ENCODE results near the gene SMPD4. TPM values are rescaled to one million over a fixed set of nuclear protein-coding genes. Genes with fewer than 3 reads are reported as not detected.
"Not testable (repeated sequence)": the region's sequence is repeated elsewhere in the genome, so short reads cannot be mapped to it uniquely, and the experiment has no call there.

SMPD4 gene
- total RNA-seq, 1 donor from 2014 or later: 66.3 TPM

DNA sequence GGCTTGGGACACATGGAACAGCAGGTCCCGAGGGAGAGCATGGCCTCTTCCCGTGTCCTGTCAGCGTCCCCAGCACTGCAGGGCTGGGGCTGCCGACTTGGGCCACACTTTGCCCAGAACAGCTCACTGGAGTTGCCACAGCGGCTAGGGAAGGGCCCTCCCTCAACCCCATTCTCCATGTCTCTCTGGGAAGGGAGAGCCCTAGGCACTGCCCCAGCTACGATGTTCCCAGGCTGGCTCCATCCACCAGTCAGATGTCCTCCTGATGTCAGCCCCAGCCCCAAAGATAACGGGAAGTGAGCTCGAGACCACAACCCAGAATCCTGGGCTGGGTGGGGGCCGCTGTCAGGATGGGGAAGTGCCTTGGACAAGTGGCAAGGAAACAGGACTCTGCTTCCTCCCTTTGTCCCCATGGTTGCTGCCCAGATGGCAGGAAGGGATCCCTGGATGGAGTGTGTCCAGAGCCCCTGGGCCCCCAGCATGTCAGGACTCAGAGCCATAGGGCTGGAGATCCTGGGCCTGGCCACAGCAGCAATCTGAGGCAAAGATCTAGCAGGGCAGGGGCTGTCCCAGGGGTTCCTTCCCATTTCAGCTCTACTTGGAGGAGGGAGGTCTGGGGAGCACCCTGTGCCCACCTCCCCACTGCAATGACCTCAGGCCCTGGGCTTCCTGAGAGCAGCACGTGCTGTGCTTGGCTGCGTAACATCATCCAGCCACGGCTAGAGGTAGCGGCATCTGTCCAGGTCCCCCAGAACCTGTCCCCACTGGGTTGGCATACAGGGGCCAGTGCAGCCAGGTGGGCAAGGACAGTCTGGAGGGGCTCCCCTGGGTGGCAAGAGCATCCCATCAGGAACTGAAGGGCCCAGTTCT lies 38.8 kb downstream of the SMPD4 start:
- not testable (repeated sequence) for H3K4me2 ChIP-seq (ENCODE audit: low read length); FAIRE-seq; H3K27ac ChIP-seq (ENCODE audit: low read depth, low read length); H3K9ac ChIP-seq (ENCODE audit: low read length); H3K27ac Mint-ChIP-seq (ENCODE audit: unreplicated experiment); H3K9me3 Mint-ChIP-seq (ENCODE audit: unreplicated experiment); H3K4me3 Mint-ChIP-seq (ENCODE audit: unreplicated experiment); H3K36me3 Mint-ChIP-seq (ENCODE audit: low read depth, unreplicated experiment); H3K4me1 Mint-ChIP-seq (ENCODE audit: low read depth, unreplicated experiment); H3K27me3 ChIP-seq (ENCODE audit: insufficient read depth, low read length); H2AFZ ChIP-seq (ENCODE audit: low read depth, low read length); H3K9me3 ChIP-seq (ENCODE audit: insufficient read depth, low read depth, low read length); H3K36me3 ChIP-seq (ENCODE audit: insufficient read depth, low read length); H3K27me3 Mint-ChIP-seq (ENCODE audit: low read depth, unreplicated experiment); H4K20me1 ChIP-seq (ENCODE audit: insufficient read depth, low read length); H3K79me2 ChIP-seq (ENCODE audit: insufficient read depth, low read length); DNase-seq (ENCODE audit: low read depth); H3K4me1 ChIP-seq (ENCODE audit: insufficient read depth, low read length); H3K4me3 ChIP-seq (ENCODE audit: insufficient read depth, low read depth, low read length)

DNA sequence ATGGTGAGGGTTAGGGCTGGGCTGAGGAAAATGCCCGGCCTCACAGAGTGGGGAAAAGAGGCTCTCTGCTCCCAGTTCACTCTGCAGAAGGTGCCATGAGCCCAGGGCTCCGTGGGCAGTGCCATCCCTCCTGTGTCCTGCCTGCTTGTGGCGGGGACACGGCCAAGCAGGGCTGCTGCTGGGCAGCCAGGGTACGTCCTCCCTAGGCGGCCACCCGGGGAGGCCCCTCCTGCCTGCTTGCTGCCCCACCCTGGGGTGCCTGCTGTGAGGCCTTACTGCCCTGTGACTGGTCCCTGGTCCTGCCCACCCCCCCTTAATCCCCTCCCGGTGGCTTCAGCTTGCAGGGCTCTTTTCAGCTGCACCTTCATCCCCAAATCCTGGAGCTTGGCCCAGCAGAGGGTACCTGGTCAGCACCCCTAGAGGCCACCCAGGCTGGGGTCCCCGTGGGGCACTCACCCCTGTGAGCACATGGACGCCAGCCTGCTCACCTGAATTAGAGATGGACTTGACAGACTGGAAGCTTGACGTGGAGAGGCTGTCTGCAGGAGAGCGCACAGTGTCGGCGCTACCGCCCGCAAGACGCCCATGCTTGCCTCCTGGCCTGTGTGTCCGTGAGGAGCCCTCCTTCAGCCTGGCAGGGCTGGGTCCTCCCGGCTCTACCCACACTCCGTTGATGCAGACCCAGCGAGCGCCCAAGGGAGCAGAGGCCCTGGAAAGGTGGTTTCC lies 39.6 kb downstream of the SMPD4 start:
- FAIRE-seq; H3K36me3 ChIP-seq (ENCODE audit: insufficient read depth, low read length); H3K4me3 ChIP-seq (ENCODE audit: insufficient read depth, low read depth, low read length): not testable (repeated sequence)

DNA sequence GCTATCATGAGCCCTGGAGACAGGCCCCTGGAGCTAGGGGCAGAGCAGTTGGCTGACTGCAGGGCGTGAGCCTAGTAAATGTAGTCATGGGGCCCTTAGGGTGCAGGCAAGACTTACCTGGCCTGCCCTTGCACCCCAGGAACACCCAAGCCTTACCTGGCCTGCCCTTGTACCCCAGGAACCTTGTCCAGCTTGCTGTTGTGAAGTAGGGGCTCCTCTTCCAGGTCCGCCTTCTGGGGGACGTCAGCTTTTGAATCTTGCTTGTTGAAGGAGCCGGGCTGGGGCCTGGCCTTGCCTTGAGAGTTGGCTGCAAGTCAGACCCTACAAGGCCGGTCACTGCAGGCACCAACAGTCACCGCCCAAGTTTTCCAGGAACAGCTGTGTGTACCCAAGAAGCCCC lies 40.4 kb downstream of the SMPD4 start:
- H3K4me1 Mint-ChIP-seq (ENCODE audit: low read depth, unreplicated experiment): not testable (repeated sequence)

More for the DNA sequence above, 39.6 kb downstream of the SMPD4 start:
- not testable (repeated sequence) for H3K9me3 Mint-ChIP-seq (ENCODE audit: unreplicated experiment); H3K79me2 ChIP-seq (ENCODE audit: insufficient read depth, low read length); H3K27me3 Mint-ChIP-seq (ENCODE audit: low read depth, unreplicated experiment); H3K4me1 Mint-ChIP-seq (ENCODE audit: low read depth, unreplicated experiment); H2AFZ ChIP-seq (ENCODE audit: low read depth, low read length); DNase-seq (ENCODE audit: low read depth); H3K36me3 Mint-ChIP-seq (ENCODE audit: low read depth, unreplicated experiment); H3K27me3 ChIP-seq (ENCODE audit: insufficient read depth, low read length); H3K4me1 ChIP-seq (ENCODE audit: insufficient read depth, low read length); H3K27ac Mint-ChIP-seq (ENCODE audit: unreplicated experiment); H3K4me3 Mint-ChIP-seq (ENCODE audit: unreplicated experiment); H4K20me1 ChIP-seq (ENCODE audit: insufficient read depth, low read length); H3K9me3 ChIP-seq (ENCODE audit: insufficient read depth, low read depth, low read length); H3K4me2 ChIP-seq (ENCODE audit: low read length); H3K9ac ChIP-seq (ENCODE audit: low read length); H3K27ac ChIP-seq (ENCODE audit: low read depth, low read length)

DNA sequence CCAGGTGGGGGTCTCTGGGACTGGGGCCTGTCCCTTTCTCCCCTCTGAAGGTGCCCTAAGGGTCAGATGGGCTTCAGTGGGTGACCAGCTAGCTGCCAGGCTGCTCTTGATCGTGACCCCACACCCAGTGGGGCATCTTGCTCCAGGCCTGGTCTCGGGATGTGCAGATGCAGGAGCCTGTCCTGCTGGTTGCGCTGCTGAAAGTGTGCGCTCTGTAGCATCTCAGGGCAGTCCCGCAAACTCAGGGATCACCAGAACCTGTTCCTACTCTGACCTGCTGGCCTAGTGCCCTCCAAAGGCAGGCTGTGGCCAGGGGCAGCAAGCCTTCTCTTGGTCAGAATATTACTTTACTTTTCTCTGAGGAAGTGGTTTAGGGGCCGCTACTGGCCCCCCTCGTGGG lies 40.9 kb downstream of the SMPD4 start:
- not testable (repeated sequence) for H3K27ac ChIP-seq (ENCODE audit: low read depth, low read length); H3K9me3 ChIP-seq (ENCODE audit: insufficient read depth, low read depth, low read length); H3K36me3 ChIP-seq (ENCODE audit: insufficient read depth, low read length); H3K4me3 Mint-ChIP-seq (ENCODE audit: unreplicated experiment); H3K4me1 Mint-ChIP-seq (ENCODE audit: low read depth, unreplicated experiment); H3K79me2 ChIP-seq (ENCODE audit: insufficient read depth, low read length); H3K4me2 ChIP-seq (ENCODE audit: low read length); H3K27ac Mint-ChIP-seq (ENCODE audit: unreplicated experiment); H3K9ac ChIP-seq (ENCODE audit: low read length); FAIRE-seq; H2AFZ ChIP-seq (ENCODE audit: low read depth, low read length); H3K27me3 Mint-ChIP-seq (ENCODE audit: low read depth, unreplicated experiment); H4K20me1 ChIP-seq (ENCODE audit: insufficient read depth, low read length); H3K9me3 Mint-ChIP-seq (ENCODE audit: unreplicated experiment); H3K36me3 Mint-ChIP-seq (ENCODE audit: low read depth, unreplicated experiment); DNase-seq (ENCODE audit: low read depth); H3K27me3 ChIP-seq (ENCODE audit: insufficient read depth, low read length); H3K4me3 ChIP-seq (ENCODE audit: insufficient read depth, low read depth, low read length); H3K4me1 ChIP-seq (ENCODE audit: insufficient read depth, low read length)

More for the DNA sequence above, 40.4 kb downstream of the SMPD4 start:
- H3K4me1 ChIP-seq (ENCODE audit: insufficient read depth, low read length); H3K9ac ChIP-seq (ENCODE audit: low read length); H3K79me2 ChIP-seq (ENCODE audit: insufficient read depth, low read length); H2AFZ ChIP-seq (ENCODE audit: low read depth, low read length); FAIRE-seq; H3K4me2 ChIP-seq (ENCODE audit: low read length); H4K20me1 ChIP-seq (ENCODE audit: insufficient read depth, low read length); H3K9me3 ChIP-seq (ENCODE audit: insufficient read depth, low read depth, low read length); H3K27me3 Mint-ChIP-seq (ENCODE audit: low read depth, unreplicated experiment); H3K27ac ChIP-seq (ENCODE audit: low read depth, low read length); H3K4me3 ChIP-seq (ENCODE audit: insufficient read depth, low read depth, low read length); H3K36me3 ChIP-seq (ENCODE audit: insufficient read depth, low read length); H3K36me3 Mint-ChIP-seq (ENCODE audit: low read depth, unreplicated experiment); H3K27me3 ChIP-seq (ENCODE audit: insufficient read depth, low read length); H3K27ac Mint-ChIP-seq (ENCODE audit: unreplicated experiment); H3K4me3 Mint-ChIP-seq (ENCODE audit: unreplicated experiment); DNase-seq (ENCODE audit: low read depth); H3K9me3 Mint-ChIP-seq (ENCODE audit: unreplicated experiment): not testable (repeated sequence)

DNA sequence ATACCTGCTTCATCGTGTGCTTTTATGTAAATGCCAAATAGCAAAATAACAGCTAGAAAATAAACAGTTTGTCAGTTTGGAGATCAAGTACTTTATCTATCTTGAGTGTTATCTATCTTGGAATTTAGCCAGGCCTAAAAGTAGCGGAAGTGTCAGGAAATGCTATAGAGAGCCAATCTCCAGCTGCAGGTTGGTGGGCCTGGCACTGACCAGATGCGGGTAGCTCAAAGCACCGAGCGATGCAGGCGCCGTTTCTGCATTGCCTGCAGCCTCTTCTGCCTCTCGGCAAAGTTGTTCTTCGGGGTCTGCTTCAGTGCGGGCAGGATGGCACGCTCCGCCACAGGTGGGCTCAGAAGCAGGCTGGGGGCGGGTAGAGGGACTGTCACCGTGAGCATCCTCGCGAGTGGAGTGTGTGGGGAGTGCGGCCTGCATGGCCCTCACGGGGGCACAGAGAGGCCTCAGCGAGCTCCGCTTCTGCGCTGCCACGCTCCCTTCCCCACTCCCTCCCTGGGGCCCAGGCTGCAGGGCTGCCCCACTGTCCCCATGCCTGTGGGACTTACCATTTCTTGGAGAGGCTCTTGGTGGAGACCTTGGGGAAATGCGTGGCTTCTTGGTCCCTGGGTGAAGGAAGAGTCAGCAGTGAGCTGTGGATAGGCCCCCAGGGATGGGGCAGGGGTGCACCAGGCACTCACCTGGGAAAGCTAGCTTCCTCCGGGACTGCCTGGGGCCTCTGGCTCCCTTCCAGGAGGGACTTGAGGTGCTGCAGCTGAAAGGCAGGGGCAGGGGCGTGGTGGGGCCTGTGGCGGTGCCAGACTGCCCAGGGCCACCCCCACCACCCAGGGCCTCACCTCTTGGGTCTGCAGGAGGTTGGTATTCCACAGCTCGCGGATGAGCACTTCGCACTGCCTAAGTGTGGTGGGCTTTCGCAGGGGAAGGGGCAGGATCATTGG lies 41.8 kb downstream of the SMPD4 start:
- not testable (repeated sequence) for H3K4me1 Mint-ChIP-seq (ENCODE audit: low read depth, unreplicated experiment); H3K4me2 ChIP-seq (ENCODE audit: low read length); H3K9ac ChIP-seq (ENCODE audit: low read length); H3K9me3 ChIP-seq (ENCODE audit: insufficient read depth, low read depth, low read length); H3K36me3 Mint-ChIP-seq (ENCODE audit: low read depth, unreplicated experiment); H3K4me3 Mint-ChIP-seq (ENCODE audit: unreplicated experiment); H3K27me3 ChIP-seq (ENCODE audit: insufficient read depth, low read length); H3K4me3 ChIP-seq (ENCODE audit: insufficient read depth, low read depth, low read length); H3K79me2 ChIP-seq (ENCODE audit: insufficient read depth, low read length); H3K27me3 Mint-ChIP-seq (ENCODE audit: low read depth, unreplicated experiment); H2AFZ ChIP-seq (ENCODE audit: low read depth, low read length); H3K9me3 Mint-ChIP-seq (ENCODE audit: unreplicated experiment); FAIRE-seq; H3K4me1 ChIP-seq (ENCODE audit: insufficient read depth, low read length); H3K27ac Mint-ChIP-seq (ENCODE audit: unreplicated experiment); DNase-seq (ENCODE audit: low read depth); H4K20me1 ChIP-seq (ENCODE audit: insufficient read depth, low read length); H3K27ac ChIP-seq (ENCODE audit: low read depth, low read length); H3K36me3 ChIP-seq (ENCODE audit: insufficient read depth, low read length)
